ENCODE data around the gene KRTAP4-2.
"Not testable (repeated sequence)": the region's sequence is repeated elsewhere in the genome, so short reads cannot be mapped to it uniquely, and the experiment has no call there.

The KRTAP4-2 gene

GRCh38 chr17:41177727-41178271 is at the start of gene KRTAP4-2:
TSS of gene KRTAP4-2 (minus strand) at chr17:41178221. CDS start at chr17:41178164, 57 bp downstream.
- intact Hi-C loops (cut with DNase I), result no loop called here
- peak in 1 of 10 donors; percentile 77 for DNase-seq

- intact Hi-C loops (cut with DNase I); DNase-seq: not testable (repeated sequence)
These were observed 48.6 kb upstream of the KRTAP4-2 start, which contains the start of gene KRTAP9-2 for GRCh38 chr17:41226598-41227095. TSS of gene KRTAP9-2 (plus strand) at chr17:41226648. CDS start at chr17:41226655, 7 bp downstream.

GRCh38 chr17:41226051-41226450 is 48.0 kb upstream of the KRTAP4-2 start:
- no peak for DNase-seq
- intact Hi-C loops (cut with DNase I), result no loop called here

- no peak for DNase-seq
- intact Hi-C loops (cut with DNase I), result no loop called here
These were observed 45.8 kb upstream of the KRTAP4-2 start for GRCh38 chr17:41223821-41224220.

- no peak for DNase-seq
- intact Hi-C loops (cut with DNase I), result no loop called here
These were observed 37.7 kb upstream of the KRTAP4-2 start for GRCh38 chr17:41215681-41216080.

GRCh38 chr17:41212524-41213169 is 34.6 kb upstream of the KRTAP4-2 start:
- intact Hi-C loops (cut with DNase I), result no loop called here
- no peak for DNase-seq

- DNase-seq, result no peak
These were observed 33.9 kb upstream of the KRTAP4-2 start for GRCh38 chr17:41211845-41212466.

GRCh38 chr17:41199421-41200078 is 21.5 kb upstream of the KRTAP4-2 start:
- intact Hi-C loops (cut with DNase I), result no loop called here
- no peak for DNase-seq

More at GRCh38 chr17:41211845-41212466, 33.9 kb upstream of the KRTAP4-2 start:
- intact Hi-C loops (cut with DNase I), result no loop called here

GRCh38 chr17:41196068-41196467 is 18.0 kb upstream of the KRTAP4-2 start:
- DNase-seq, result no peak
- intact Hi-C loops (cut with DNase I), result no loop called here

- intact Hi-C loops (cut with DNase I), result no loop called here
- DNase-seq, result no peak
These were observed 12.3 kb upstream of the KRTAP4-2 start for GRCh38 chr17:41190328-41190727.

GRCh38 chr17:41189837-41190318 is 11.9 kb upstream of the KRTAP4-2 start, which contains the start of gene KRTAP9-1:
TSS of gene KRTAP9-1 (plus strand) at chr17:41189887. CDS start at chr17:41189887, 0 bp downstream.
- intact Hi-C loops (cut with DNase I), result not testable (repeated sequence)

GRCh38 chr17:41186872-41187271 is 8.9 kb upstream of the KRTAP4-2 start:
- no peak for DNase-seq
- intact Hi-C loops (cut with DNase I), result no loop called here

More at GRCh38 chr17:41189837-41190318, 11.9 kb upstream of the KRTAP4-2 start, which contains the start of gene KRTAP9-1:
- DNase-seq, result not testable (repeated sequence)

- intact Hi-C loops (cut with DNase I), result no loop called here
These were observed 7.0 kb upstream of the KRTAP4-2 start for GRCh38 chr17:41185001-41185400.

GRCh38 chr17:41184480-41184961 is 6.5 kb upstream of the KRTAP4-2 start, which contains the start of gene KRTAP4-1:
TSS of gene KRTAP4-1 (minus strand) at chr17:41184911. CDS start at chr17:41184854, 57 bp downstream.
- no peak for DNase-seq
- intact Hi-C loops (cut with DNase I), result no loop called here

More at GRCh38 chr17:41185001-41185400, 7.0 kb upstream of the KRTAP4-2 start:
- DNase-seq, result no peak

GRCh38 chr17:41178843-41179616 is 1.0 kb upstream of the KRTAP4-2 start:
- DNase-seq, result no peak
- intact Hi-C loops (cut with DNase I), result no loop called here

GRCh38 chr17:41178341-41178740 is 320 bp upstream of the KRTAP4-2 start:
- DNase-seq, result no peak
- intact Hi-C loops (cut with DNase I), result no loop called here

- intact Hi-C loops (cut with DNase I), result no loop called here
- DNase-seq, result no peak
These were observed 1.2 kb downstream of the KRTAP4-2 start for GRCh38 chr17:41176744-41177387.

GRCh38 chr17:41171886-41172285 is 6.1 kb downstream of the KRTAP4-2 start:
- DNase-seq, result no peak
- intact Hi-C loops (cut with DNase I), result no loop called here

GRCh38 chr17:41168121-41168520 is 9.9 kb downstream of the KRTAP4-2 start, which contains the start of gene KRTAP4-3:
TSS of gene KRTAP4-3 (minus strand) at chr17:41168221. CDS start at chr17:41168172, 49 bp downstream.
- DNase-seq, result no peak
- intact Hi-C loops (cut with DNase I), result no loop called here

Measured in posterior cingulate gyrus (tissue), 11 donors.